ENCODE measurements around the gene CCDC85C. TPM values are rescaled to one million over a fixed set of nuclear protein-coding genes. Genes with fewer than 3 reads are reported as not detected.
A peak's percentile ranks its signal among the peaks of the same experiment; 100 is the strongest.

CCDC85C gene
- total RNA-seq, 1 experiment from 2014 or later = 35.8 TPM

GRCh38 chr14:99647411-99647810, 43.4 kb upstream of the CCDC85C start:
- no peak for TF ChIP-seq ZNF281 (CRISPR knock-in tag; IDR thresholded peaks at IDR 0.05)
- no peak for TF ChIP-seq PRDM15 (CRISPR knock-in tag; IDR thresholded peaks at IDR 0.05)
- TF ChIP-seq IRF1 (CRISPR knock-in tag; IDR thresholded peaks at IDR 0.05) = no peak
- TF ChIP-seq SMAD3 (CRISPR knock-in tag; IDR thresholded peaks at IDR 0.05; ENCODE audit: borderline replicate concordance) = no peak
- TF ChIP-seq CDX4 (CRISPR knock-in tag; IDR thresholded peaks at IDR 0.05; ENCODE audit: borderline replicate concordance) = no peak
- no peak for DNase-seq (ENCODE audit: low spot score)
- H3K9me3 Mint-ChIP-seq = no peaks in the 10 kb centered on the region
- H3K27me3 Mint-ChIP-seq (ENCODE audit: low read depth) = peaks cover 39% of the 10 kb centered on the region
- peaks cover 5% of the 10 kb centered on the region for H3K4me1 Mint-ChIP-seq
- ATAC-seq = no peak
- no peaks in the 10 kb centered on the region for H3K36me3 Mint-ChIP-seq
- no peak overlapping the region for H3K27ac Mint-ChIP-seq
- CTCF ChIA-PET = interaction anchor here (1.3 to 1.7 kb wide), 2 partner anchors 10 to 126 kb away, joined by 3 read pairs; no protein-coding TSS in a partner anchor
- POLR2A ChIA-PET = no interaction called here
- no peak overlapping the region for H3K4me3 Mint-ChIP-seq

- no peaks in the 10 kb centered on the region for H3K9me3 Mint-ChIP-seq
- DNase-seq (ENCODE audit: low spot score) (no peak), ATAC-seq (0 out of 2 replicates have a peak, but pooled peaks have one; percentile 5)
- TF ChIP-seq EMX1 (CRISPR knock-in tag; IDR thresholded peaks at IDR 0.05) = no peak
- 0 out of 2 replicates have a peak, but pooled peaks have one; percentile 19 for TF ChIP-seq SMAD3 (CRISPR knock-in tag; IDR thresholded peaks at IDR 0.05; ENCODE audit: borderline replicate concordance)
- no peak overlapping the region for H3K27ac Mint-ChIP-seq
- ChIA-PET CTCF (interaction anchor here (0.8 kb wide), 1 partner anchor 70 kb away, joined by 3 read pairs; no protein-coding TSS in a partner anchor), POLR2A (no interaction called here)
- H3K4me1 Mint-ChIP-seq = peaks cover 5% of the 10 kb centered on the region
- H3K27me3 Mint-ChIP-seq (ENCODE audit: low read depth) = peaks cover 39% of the 10 kb centered on the region
- peak overlapping the region; percentile 59 for H3K4me3 Mint-ChIP-seq
- no peaks in the 10 kb centered on the region for H3K36me3 Mint-ChIP-seq
These were observed 41.8 kb upstream of the CCDC85C start for GRCh38 chr14:99645545-99646505.

GRCh38 chr14:99644723-99645544, 40.9 kb upstream of the CCDC85C start, which contains the start of gene HHIPL1:
TSS of gene HHIPL1 (plus strand) at chr14:99645129. CDS start at chr14:99645208, 79 bp downstream.
- CTCF ChIA-PET = no interaction called here
- H3K36me3 Mint-ChIP-seq = no peaks in the 10 kb centered on the region
- peak; percentile 71 for ATAC-seq
- peaks cover 5% of the 10 kb centered on the region for H3K4me1 Mint-ChIP-seq
- H3K4me3 Mint-ChIP-seq = peak within 1 kb of the TSS; percentile 59
- H3K9me3 Mint-ChIP-seq = no peaks in the 10 kb centered on the region
- peak; percentile 42 for DNase-seq (ENCODE audit: low spot score)
- H3K27ac Mint-ChIP-seq = no peak within 1 kb of the TSS
- peaks cover 37% of the 10 kb centered on the region for H3K27me3 Mint-ChIP-seq (ENCODE audit: low read depth)
- POLR2A ChIA-PET = no interaction called here
- TF ChIP-seq ZNF138 (CRISPR knock-in tag; conservative IDR thresholded peaks at IDR 0.05) = no peak
- TF ChIP-seq NR2C2 (CRISPR knock-in tag; IDR thresholded peaks at IDR 0.05) = 0 out of 2 replicates have a peak, but pooled peaks have one; percentile 25
- 0 out of 2 replicates have a peak, but pooled peaks have one; percentile 28 for TF ChIP-seq PRDM15 (CRISPR knock-in tag; IDR thresholded peaks at IDR 0.05)
- no peak for TF ChIP-seq SOX15 (CRISPR knock-in tag; IDR thresholded peaks at IDR 0.05)
- TF ChIP-seq HMGA2 (CRISPR knock-in tag; IDR thresholded peaks at IDR 0.05) = no peak
- TF ChIP-seq, protein P1, sequence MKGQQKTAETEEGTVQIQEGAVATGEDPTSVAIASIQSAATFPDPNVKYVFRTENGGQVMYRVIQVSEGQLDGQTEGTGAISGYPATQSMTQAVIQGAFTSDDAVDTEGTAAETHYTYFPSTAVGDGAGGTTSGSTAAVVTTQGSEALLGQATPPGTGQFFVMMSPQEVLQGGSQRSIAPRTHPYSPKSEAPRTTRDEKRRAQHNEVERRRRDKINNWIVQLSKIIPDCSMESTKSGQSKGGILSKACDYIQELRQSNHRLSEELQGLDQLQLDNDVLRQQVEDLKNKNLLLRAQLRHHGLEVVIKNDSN (CRISPR knock-in tag; IDR thresholded peaks at IDR 0.05) = peak; percentile 24; the same call in 1 of the 2 replicates
- no peak for TF ChIP-seq PREB (CRISPR knock-in tag; IDR thresholded peaks at IDR 0.05; ENCODE audit: borderline replicate concordance)
- TF ChIP-seq ZBTB21 (CRISPR knock-in tag; IDR thresholded peaks at IDR 0.05; ENCODE audit: borderline replicate concordance) = peak; percentile 41; the same call in 1 of the 2 replicates
